ENCODE measurements around the gene GALNT2.

GALNT2 gene

GRCh38 chr1:230246551-230246950 lies 179.5 kb downstream of the GALNT2 start:
- FAIRE-seq: no peak

GRCh38 chr1:230248016-230248888 lies 181.2 kb downstream of the GALNT2 start:
- FAIRE-seq (no peak), DNase-seq (ENCODE audit: insufficient read length, low spot score) (no peak)

More at GRCh38 chr1:230246551-230246950, 179.5 kb downstream of the GALNT2 start:
- DNase-seq (ENCODE audit: insufficient read length, low spot score): no peak

GRCh38 chr1:230248889-230249270 lies 181.8 kb downstream of the GALNT2 start:
- no peak for DNase-seq (ENCODE audit: insufficient read length, low spot score)
- no peak for FAIRE-seq

GRCh38 chr1:230249695-230250480 lies 182.8 kb downstream of the GALNT2 start:
- DNase-seq (ENCODE audit: insufficient read length, low spot score): no peak
- no peak for FAIRE-seq

- FAIRE-seq: no peak
- no peak for DNase-seq (ENCODE audit: insufficient read length, low spot score)
These were observed 183.6 kb downstream of the GALNT2 start for GRCh38 chr1:230250666-230251065.

- FAIRE-seq: no peak
- no peak for DNase-seq (ENCODE audit: insufficient read length, low spot score)
These were observed 184.7 kb downstream of the GALNT2 start for GRCh38 chr1:230251644-230252191.

- FAIRE-seq (no peak), DNase-seq (ENCODE audit: insufficient read length, low spot score) (no peak)
These were observed 186.1 kb downstream of the GALNT2 start for GRCh38 chr1:230253150-230253549.

GRCh38 chr1:230254265-230254664 lies 187.2 kb downstream of the GALNT2 start:
- FAIRE-seq (no peak), DNase-seq (ENCODE audit: insufficient read length, low spot score) (no peak)

GRCh38 chr1:230255116-230255515 lies 188.1 kb downstream of the GALNT2 start:
- DNase-seq (ENCODE audit: insufficient read length, low spot score): no peak
- no peak for FAIRE-seq

- DNase-seq (ENCODE audit: insufficient read length, low spot score) (no peak), FAIRE-seq (no peak)
These were observed 189.0 kb downstream of the GALNT2 start for GRCh38 chr1:230255991-230256390.

GRCh38 chr1:230256896-230257295 lies 189.9 kb downstream of the GALNT2 start:
- no peak for FAIRE-seq
- DNase-seq (ENCODE audit: insufficient read length, low spot score): no peak

GRCh38 chr1:230259621-230260020 lies 192.6 kb downstream of the GALNT2 start:
- DNase-seq (ENCODE audit: insufficient read length, low spot score) (no peak), FAIRE-seq (no peak)

GRCh38 chr1:230260831-230261230 lies 193.8 kb downstream of the GALNT2 start:
- FAIRE-seq (no peak), DNase-seq (ENCODE audit: insufficient read length, low spot score) (no peak)

- no peak for FAIRE-seq
- DNase-seq (ENCODE audit: insufficient read length, low spot score): no peak
These were observed 195.1 kb downstream of the GALNT2 start for GRCh38 chr1:230261928-230262650.

- FAIRE-seq (no peak), DNase-seq (ENCODE audit: insufficient read length, low spot score) (no peak)
These were observed 196.0 kb downstream of the GALNT2 start for GRCh38 chr1:230262867-230263567.

GRCh38 chr1:230263568-230264195 lies 196.6 kb downstream of the GALNT2 start:
- FAIRE-seq: no peak
- DNase-seq (ENCODE audit: insufficient read length, low spot score): no peak

- no peak for FAIRE-seq
- no peak for DNase-seq (ENCODE audit: insufficient read length, low spot score)
These were observed 197.3 kb downstream of the GALNT2 start for GRCh38 chr1:230264342-230264741.

GRCh38 chr1:230265200-230266115 lies 198.4 kb downstream of the GALNT2 start:
- peak; percentile 4 for FAIRE-seq
- DNase-seq (ENCODE audit: insufficient read length, low spot score): no peak

- FAIRE-seq: no peak
- no peak for DNase-seq (ENCODE audit: insufficient read length, low spot score)
These were observed 199.4 kb downstream of the GALNT2 start for GRCh38 chr1:230266456-230266855.
